Colonic mucosa (tissue), 4 donors: ENCODE results near the gene TMEM132D. TPM values are rescaled to one million over a fixed set of nuclear protein-coding genes. Genes with fewer than 3 reads are reported as not detected.

Experiments
- DNase-seq: peaks from one replicate; pipeline ENCODE4 v3.0.0-alpha.2; 2020
- H3K27ac ChIP-seq: fragments of 200-600 bp; one replicate; pipeline ENCODE4 v1.8.0; 2021
- H3K27me3 ChIP-seq: fragments of 200-600 bp; one replicate; pipeline ENCODE4 v1.8.0; 2021
- H3K36me3 ChIP-seq: fragments of 200-600 bp; one replicate; pipeline ENCODE4 v1.8.0; 2021
- H3K4me1 ChIP-seq: fragments of 200-600 bp; one replicate; pipeline ENCODE4 v1.8.0; 2021; ENCODE audit warnings: mild to moderate bottlenecking
- H3K4me3 ChIP-seq: fragments of 200-600 bp; one replicate; pipeline ENCODE4 v1.8.0; 2021
- H3K9ac ChIP-seq, 2 donors: one replicate each; pipeline ENCODE4 v1.7.0; 2013; ENCODE audit warnings: control low read depth in 2 of 2, low read depth in 2 of 2, low read length in 2 of 2
- H3K9me3 ChIP-seq: fragments of 200-600 bp; one replicate; pipeline ENCODE4 v1.8.0; 2021
- intact Hi-C: fragments of 100-400 bp; cut with DNase I; formaldehyde crosslinking; loops from one replicate; pipeline ENCODE4 v1.14.1; 2022
- total RNA-seq, 2 donors: library from RNA; stranded (reverse); fragmentation: NEBNext Ultra II Directional in 1 of 2; extraction: Animal tissue kit (Norgen Biotek cat#: 25700) in 1 of 2; gene quantifications; one replicate each; pipeline ENCODE4 v1.2.1, GENCODE V29; 2021
- TF ChIP-seq, protein P1 (sequence below): fragments of 200-600 bp; IDR thresholded peaks from one replicate; pipeline ENCODE4 v1.8.0; 2022; ENCODE audit warnings: antibody characterized with exemption, mild to moderate bottlenecking
- donor health status: healthy.
- donor health status: DM: no; HTN: no; CAD: no.
- donor health status: DM: no; HTN: no; CAD: no.

Gene TMEM132D
- total RNA-seq, 2 donors from 2014 or later: 0.17 to 0.32 TPM

- no peak overlapping the region for H3K27ac ChIP-seq
- no peak overlapping the region for H3K9ac ChIP-seq
- no peaks in the 10 kb centered on the region for H3K9me3 ChIP-seq
- H3K27me3 ChIP-seq: no peaks in the 10 kb centered on the region
- no peaks in the 10 kb centered on the region for H3K36me3 ChIP-seq
- no peaks in the 10 kb centered on the region for H3K4me1 ChIP-seq
- intact Hi-C loops: no loop called here
- H3K4me3 ChIP-seq: no peak overlapping the region
- TF ChIP-seq, protein P1, sequence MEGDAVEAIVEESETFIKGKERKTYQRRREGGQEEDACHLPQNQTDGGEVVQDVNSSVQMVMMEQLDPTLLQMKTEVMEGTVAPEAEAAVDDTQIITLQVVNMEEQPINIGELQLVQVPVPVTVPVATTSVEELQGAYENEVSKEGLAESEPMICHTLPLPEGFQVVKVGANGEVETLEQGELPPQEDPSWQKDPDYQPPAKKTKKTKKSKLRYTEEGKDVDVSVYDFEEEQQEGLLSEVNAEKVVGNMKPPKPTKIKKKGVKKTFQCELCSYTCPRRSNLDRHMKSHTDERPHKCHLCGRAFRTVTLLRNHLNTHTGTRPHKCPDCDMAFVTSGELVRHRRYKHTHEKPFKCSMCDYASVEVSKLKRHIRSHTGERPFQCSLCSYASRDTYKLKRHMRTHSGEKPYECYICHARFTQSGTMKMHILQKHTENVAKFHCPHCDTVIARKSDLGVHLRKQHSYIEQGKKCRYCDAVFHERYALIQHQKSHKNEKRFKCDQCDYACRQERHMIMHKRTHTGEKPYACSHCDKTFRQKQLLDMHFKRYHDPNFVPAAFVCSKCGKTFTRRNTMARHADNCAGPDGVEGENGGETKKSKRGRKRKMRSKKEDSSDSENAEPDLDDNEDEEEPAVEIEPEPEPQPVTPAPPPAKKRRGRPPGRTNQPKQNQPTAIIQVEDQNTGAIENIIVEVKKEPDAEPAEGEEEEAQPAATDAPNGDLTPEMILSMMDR: no peak
- no peak for DNase-seq
Observed at GRCh38 chr12:129604506-129604905, 299.3 kb downstream of the TMEM132D start.

DNA sequence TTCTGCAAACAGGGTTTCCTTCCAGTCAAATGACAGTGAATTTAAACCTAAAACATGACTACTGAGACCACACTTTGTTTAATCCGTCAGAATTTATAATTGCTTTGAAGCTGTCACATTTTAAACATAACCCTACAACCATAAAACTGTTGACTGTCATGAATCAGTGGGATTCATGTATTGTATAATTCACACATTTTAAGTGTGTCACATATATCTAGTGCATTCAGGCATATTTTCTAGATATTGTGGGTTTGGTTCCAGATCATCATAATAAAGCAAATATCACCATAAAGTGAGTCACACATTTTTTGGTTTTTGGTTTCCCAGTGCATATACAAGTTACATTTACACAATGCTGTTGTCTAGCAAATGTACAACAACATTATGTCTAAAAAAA lies 304.4 kb downstream of the TMEM132D start:
- TF ChIP-seq, protein P1: no peak
- no peak for DNase-seq
- Histone ChIP-seq H3K9me3 (no peaks in the 10 kb centered on the region), H3K27me3 (no peaks in the 10 kb centered on the region), H3K9ac (no peak overlapping the region), H3K4me1 (no peaks in the 10 kb centered on the region), H3K4me3 (no peak overlapping the region), H3K27ac (no peak overlapping the region), H3K36me3 (no peaks in the 10 kb centered on the region)
- intact Hi-C loops: no loop called here

DNA sequence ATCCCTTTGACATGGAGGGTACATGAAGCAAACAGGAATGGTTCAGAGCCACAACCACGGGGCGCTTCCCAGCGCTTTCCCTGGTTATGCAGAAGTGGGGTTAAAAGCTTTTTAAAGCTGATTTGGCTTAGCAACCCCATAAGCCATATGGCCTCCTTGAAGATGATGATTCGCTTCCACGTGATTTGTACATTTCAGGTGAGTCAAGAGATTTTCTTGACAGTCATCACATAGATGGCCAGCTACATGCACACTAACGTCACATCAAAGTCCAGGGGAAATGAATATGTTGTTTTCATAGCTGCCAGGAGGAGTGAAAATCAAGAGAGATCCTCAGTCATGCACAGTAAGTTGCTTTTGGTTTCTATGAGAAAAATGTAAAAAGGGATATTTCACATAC lies 309.7 kb downstream of the TMEM132D start:
- Histone ChIP-seq H3K27ac (no peak overlapping the region), H3K9me3 (no peaks in the 10 kb centered on the region), H3K36me3 (no peaks in the 10 kb centered on the region), H3K9ac (no peak overlapping the region), H3K4me3 (no peak overlapping the region), H3K4me1 (no peaks in the 10 kb centered on the region), H3K27me3 (no peaks in the 10 kb centered on the region)
- TF ChIP-seq, protein P1: no peak
- intact Hi-C loops: no loop called here
- DNase-seq: no peak

- H3K27ac ChIP-seq: no peak overlapping the region
- intact Hi-C loops: no loop called here
- no peaks in the 10 kb centered on the region for H3K27me3 ChIP-seq
- TF ChIP-seq, protein P1: no peak
- no peaks in the 10 kb centered on the region for H3K4me1 ChIP-seq
- no peaks in the 10 kb centered on the region for H3K36me3 ChIP-seq
- H3K9ac ChIP-seq: no peak overlapping the region
- no peak overlapping the region for H3K4me3 ChIP-seq
- no peak for DNase-seq
- H3K9me3 ChIP-seq: no peaks in the 10 kb centered on the region
Observed at GRCh38 chr12:129592449-129592848, 311.4 kb downstream of the TMEM132D start.

GRCh38 chr12:129589503-129589902 lies 314.3 kb downstream of the TMEM132D start:
- Histone ChIP-seq H3K27me3 (no peaks in the 10 kb centered on the region), H3K9ac (no peak overlapping the region), H3K4me1 (no peaks in the 10 kb centered on the region), H3K27ac (no peak overlapping the region), H3K9me3 (no peaks in the 10 kb centered on the region), H3K36me3 (no peaks in the 10 kb centered on the region), H3K4me3 (no peak overlapping the region)
- TF ChIP-seq, protein P1: no peak
- intact Hi-C loops: no loop called here
- no peak for DNase-seq

- no peaks in the 10 kb centered on the region for H3K9me3 ChIP-seq
- no peaks in the 10 kb centered on the region for H3K27me3 ChIP-seq
- intact Hi-C loops: no loop called here
- H3K9ac ChIP-seq: no peak overlapping the region
- H3K36me3 ChIP-seq: no peaks in the 10 kb centered on the region
- TF ChIP-seq, protein P1: no peak
- no peak overlapping the region for H3K4me3 ChIP-seq
- DNase-seq: no peak
- no peak overlapping the region for H3K27ac ChIP-seq
- H3K4me1 ChIP-seq: no peaks in the 10 kb centered on the region
Observed at GRCh38 chr12:129588142-129588541, 315.7 kb downstream of the TMEM132D start.
